NCI-H146 treated with DMSO at 0.1 percent for 48 hours (cell line): ENCODE measurements around the gene RUFY3.
"Not testable (repeated sequence)": the region's sequence is repeated elsewhere in the genome, so short reads cannot be mapped to it uniquely, and the experiment has no call there.

Experiments used
- DNase-seq: peaks from one replicate; lab custom pipeline; 2025; ENCODE audit not compliant: unreplicated experiment; lab: John Stamatoyannopoulos, UW

The RUFY3 gene, protein sequence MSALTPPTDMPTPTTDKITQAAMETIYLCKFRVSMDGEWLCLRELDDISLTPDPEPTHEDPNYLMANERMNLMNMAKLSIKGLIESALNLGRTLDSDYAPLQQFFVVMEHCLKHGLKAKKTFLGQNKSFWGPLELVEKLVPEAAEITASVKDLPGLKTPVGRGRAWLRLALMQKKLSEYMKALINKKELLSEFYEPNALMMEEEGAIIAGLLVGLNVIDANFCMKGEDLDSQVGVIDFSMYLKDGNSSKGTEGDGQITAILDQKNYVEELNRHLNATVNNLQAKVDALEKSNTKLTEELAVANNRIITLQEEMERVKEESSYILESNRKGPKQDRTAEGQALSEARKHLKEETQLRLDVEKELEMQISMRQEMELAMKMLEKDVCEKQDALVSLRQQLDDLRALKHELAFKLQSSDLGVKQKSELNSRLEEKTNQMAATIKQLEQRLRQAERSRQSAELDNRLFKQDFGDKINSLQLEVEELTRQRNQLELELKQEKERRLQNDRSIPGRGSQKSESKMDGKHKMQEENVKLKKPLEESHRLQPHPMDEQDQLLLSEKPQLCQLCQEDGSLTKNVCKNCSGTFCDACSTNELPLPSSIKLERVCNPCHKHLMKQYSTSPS

DNA sequence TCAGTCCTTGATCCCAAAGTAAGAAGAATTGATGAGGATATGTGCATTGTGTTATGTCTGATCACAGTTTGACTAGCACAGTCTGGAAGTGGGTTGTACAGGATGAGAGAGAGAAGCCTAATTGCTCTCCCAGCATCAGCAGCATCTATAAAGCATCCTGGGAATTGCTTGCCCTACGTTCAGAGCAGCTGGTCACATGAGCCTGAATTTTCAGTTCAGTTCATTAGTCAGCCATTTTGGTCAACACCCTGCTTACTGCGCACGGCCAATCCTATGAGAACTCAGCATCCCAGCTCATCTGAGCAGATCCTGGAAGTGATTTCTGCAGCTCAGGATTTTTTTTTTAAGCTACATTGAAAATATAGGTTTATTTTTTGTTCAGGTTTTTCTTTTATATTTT is at the start of gene RUFY3:
RUFY3 (plus strand) TSS at position 218 of the 400 bp plus-strand sequence. CDS start 610 bp downstream, outside the sequence.
- peak; percentile 96 for DNase-seq

- DNase-seq: no peak
Measured at GRCh38 chr4:70674191-70674590, 47.6 kb upstream of the RUFY3 start.

- no peak for DNase-seq
Measured at GRCh38 chr4:70674731-70675130, 47.0 kb upstream of the RUFY3 start.

DNA sequence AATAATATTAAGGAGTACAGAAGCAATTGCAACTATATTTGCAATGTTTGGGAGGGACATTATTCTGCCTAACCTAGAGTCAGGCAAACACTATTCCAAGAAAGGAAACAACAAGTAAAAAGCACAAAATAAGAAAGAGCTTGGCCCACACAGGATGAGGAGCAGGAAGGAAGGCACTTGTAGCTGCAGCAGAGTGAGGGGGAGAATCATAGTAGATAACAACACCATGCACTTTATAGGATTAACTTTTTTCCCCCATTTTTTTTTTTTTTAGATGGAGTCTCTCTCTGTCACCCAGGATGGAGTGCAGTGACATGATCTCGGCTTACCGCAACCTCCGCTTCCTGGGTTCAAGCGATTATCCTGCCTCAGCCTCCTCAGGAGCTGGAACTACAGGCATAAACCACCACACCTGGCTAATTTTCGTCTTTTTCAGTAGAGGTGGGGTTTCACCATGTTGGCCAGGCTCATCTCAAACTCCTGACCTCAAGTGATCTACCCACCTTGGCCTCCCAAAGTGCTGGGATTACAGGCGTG is 45.1 kb upstream of the RUFY3 start:
- no peak for DNase-seq

GRCh38 chr4:70678383-70678999 is 43.3 kb upstream of the RUFY3 start:
- no peak for DNase-seq

DNA sequence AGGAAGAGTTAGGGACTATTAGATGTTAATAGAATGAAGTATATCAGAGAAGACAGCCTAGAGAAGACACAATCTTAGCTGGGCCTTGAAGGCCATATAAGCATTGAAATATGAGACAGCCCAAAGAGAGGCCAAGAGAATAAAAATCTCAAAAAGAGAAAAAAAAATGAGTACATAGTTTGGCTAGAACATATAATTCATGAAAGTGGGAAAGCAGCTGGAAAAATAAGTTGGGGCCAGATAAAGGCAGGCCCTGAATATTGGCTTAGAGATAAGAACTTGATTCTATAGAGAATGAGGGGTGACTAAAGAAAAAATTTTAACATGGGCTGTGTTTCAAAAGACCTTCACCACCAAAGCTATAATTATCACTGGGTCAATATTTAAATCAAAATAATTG is 40.8 kb upstream of the RUFY3 start:
- DNase-seq: peak; percentile 12

- DNase-seq: no peak
Measured at GRCh38 chr4:70681704-70682103, 40.1 kb upstream of the RUFY3 start.

GRCh38 chr4:70682142-70682541 is 39.6 kb upstream of the RUFY3 start:
- DNase-seq: not testable (repeated sequence)

- DNase-seq: no peak
Measured at GRCh38 chr4:70687392-70687791, 34.4 kb upstream of the RUFY3 start.

- DNase-seq: peak; percentile 96
Measured at GRCh38 chr4:70687821-70688794, 33.7 kb upstream of the RUFY3 start, which contains the start of gene UTP3. Gene UTP3, plus strand, starts transcription at chr4:70688532. Its CDS starts 146 bp downstream, at chr4:70688678.

- DNase-seq: no peak
Measured at GRCh38 chr4:70688795-70689231, 33.0 kb upstream of the RUFY3 start.

DNA sequence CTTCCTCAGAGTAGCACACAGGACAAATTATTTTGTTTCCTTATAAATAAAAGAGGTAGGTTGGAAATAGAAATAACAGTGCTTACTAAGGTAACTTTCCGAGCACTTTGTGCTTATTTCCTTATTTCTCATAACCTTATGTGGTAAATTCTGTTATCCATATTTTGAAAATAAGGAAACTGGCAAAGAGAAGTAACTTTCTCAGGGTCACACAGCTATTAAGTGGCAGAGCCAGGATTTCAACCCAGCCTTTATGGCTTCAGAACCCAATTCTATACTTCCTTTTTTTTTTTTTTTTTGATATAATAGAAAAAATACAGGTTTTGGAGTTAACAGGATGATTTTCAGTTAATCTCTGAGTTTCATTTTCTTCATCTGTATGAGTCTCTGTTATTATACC is 30.1 kb upstream of the RUFY3 start:
- DNase-seq: no peak

- DNase-seq: not testable (repeated sequence)
Measured at GRCh38 chr4:70694633-70695032, 27.1 kb upstream of the RUFY3 start.

DNA sequence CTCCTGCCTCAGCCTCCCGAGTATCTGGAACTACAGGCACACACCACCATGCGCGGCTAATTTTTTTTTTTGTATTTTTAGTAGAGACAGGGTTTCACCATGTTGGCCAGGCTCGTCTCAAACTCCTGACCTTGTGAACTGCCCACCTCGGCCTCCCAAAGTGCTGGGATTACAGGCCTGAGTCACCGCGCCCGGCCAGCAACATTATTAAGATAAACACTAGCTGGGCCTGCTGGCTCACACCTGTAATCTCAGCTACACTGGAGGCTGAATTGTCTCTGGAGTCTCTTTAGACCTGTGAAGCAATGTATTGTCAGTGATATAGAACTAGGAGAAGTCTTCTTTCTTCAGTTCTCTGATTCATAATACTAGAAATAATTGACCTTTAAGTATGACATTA is 23.3 kb upstream of the RUFY3 start:
- not testable (repeated sequence) for DNase-seq

DNA sequence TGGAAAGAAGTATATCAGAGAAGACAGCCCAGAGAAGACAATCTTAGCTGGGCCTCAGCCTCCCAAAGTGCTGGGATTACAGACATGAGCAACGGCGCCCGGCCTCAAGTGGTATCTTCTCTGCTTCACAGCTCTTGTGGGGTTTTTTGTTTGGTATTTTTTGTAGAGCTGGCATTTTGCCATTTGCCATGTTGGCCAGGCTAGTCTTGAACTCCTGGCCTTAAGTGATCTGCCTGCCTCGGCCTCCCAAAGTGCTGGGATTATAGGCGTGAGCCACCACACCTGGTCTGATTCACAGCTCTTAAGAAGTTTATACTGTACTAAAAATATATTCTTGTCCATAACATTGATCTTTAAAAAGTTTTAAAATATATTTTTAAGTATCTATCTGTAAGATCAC is 21.1 kb upstream of the RUFY3 start:
- no peak for DNase-seq

- no peak for DNase-seq
Measured at GRCh38 chr4:70701271-70701670, 20.5 kb upstream of the RUFY3 start.

DNA sequence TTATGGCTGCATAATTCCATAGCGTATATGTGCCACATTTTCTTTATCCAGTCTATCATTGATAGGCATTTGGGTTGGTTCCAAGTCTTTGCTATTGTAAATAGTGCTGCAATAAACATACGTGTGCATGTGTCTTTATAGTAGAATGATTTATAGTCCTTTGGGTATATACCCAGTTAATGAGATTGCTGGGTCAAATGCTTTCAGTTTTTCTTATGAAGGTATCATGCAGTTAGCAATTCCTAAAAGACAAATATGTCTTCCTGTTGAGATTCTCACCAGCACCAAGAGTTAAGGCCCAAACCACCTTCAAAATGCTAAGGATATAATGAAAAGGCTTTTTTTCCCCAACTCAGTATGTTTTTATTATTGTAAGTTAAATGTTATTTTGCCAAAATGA is 19.2 kb upstream of the RUFY3 start:
- DNase-seq: not testable (repeated sequence)

DNA sequence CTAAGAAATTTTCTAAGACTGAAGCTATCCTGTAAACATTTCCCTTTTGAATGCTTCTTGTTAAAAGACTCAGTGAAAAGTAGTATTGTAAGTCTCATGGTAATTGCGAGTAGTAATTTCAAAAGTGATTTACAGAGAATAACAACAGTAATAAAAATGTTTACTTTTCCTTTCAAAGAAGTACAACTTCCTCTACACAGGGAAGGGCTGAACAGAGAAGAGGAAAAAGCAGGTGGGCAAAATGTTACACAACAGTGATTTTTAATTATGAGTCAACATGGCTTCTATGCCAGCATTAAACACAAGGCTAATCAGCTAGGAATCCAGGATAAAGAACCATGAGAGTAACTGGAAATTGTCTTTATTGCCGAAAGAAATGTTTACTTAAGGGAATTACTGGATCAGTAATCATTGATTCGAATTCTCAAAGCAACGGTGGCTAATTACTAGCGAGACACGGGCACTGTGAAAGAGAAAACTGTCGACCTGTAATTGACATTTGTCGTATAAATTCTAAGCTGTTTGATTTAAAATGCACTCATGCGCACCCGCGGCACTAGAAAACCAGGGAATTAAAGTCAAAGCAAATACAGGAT is 18.0 kb upstream of the RUFY3 start:
- DNase-seq: peak; percentile 95

DNA sequence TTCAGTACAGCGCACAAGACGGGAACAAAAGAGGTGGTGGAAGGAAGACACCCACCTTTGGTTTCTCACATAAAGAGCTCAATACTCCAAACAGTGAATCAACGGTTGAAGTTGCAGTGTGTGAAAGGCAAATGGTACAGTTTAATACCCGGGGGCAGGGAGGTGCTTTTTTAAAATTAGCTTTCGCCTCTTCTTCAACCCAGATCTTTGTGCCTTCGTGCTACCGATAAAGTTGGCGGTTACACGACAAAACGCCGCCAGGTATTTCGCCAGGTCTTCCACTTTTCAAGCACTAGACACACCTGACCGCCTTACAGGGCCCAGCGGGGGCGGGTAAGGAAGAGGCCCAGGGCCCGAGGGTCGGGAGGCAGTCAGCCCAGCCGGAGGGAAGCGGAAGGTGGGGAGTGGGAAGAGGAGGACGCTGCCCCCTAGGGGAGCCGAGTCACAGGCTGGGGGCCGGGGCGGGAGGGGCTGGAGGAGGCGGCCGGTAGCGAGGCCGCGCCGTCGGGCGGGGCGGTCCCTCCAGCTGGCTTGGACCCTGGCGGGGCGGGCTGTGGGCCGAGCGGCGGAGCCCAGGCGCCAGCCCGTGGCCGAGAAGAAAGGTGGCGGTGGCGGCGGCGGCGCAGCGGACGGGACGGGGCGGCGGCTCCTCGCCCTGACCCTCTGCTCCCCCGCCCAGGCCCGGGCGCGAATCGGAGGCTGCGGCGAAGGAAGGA is 17.4 kb upstream of the RUFY3 start:
- DNase-seq: peak; percentile 76

DNA sequence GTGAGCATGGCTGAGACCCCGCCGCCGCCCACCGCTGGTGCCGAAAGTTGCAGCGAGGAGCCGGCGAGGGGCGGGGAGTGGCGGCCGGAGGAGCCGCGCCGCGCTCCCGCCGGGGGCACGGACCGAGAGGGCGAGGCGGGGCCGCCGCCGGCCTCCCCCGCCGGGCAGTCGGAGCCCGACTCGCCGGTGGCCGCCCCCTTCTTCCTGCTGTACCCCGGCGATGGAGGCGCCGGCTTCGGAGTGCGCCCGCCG is 16.9 kb upstream of the RUFY3 start:
- DNase-seq: no peak
